SK-N-MC (cell line): Measurements from ENCODE around the gene DTWD2.
"Not testable (repeated sequence)": the region's sequence is repeated elsewhere in the genome, so short reads cannot be mapped to it uniquely, and the experiment has no call there.

ENCODE experiments used
- EZH2 ChIP-seq: fragments of 200-600 bp; sonication (generic); IDR thresholded peaks from one replicate; pipeline ENCODE4 v1.6.1; 2017; ENCODE audit warnings: antibody characterized with exemption
- FOXP2 ChIP-seq: optimal IDR thresholded peaks from 2 replicates; pipeline ENCODE3; 2011; ENCODE audit warnings: mild to moderate bottlenecking, moderate library complexity; ENCODE audit not compliant: insufficient read depth; ENCODE audit errors: extremely low read length, control extremely low read depth
- POLR2AphosphoS5 ChIP-seq: IDR thresholded peaks from 2 replicates; pipeline ENCODE4 v1.6.1; 2012; ENCODE audit warnings: mild to moderate bottlenecking, low read depth, low read length, borderline replicate concordance

- TF ChIP-seq FOXP2, POLR2AphosphoS5, EZH2: not testable (repeated sequence)
These were observed 4.8 kb upstream of the DTWD2 start for GRCh38 chr5:118993118-118993517.
